Endothelial cell of umbilical vein (primary cell): ENCODE results near the gene PHAX. TPM values are rescaled to one million over a fixed set of nuclear protein-coding genes. Genes with fewer than 3 reads are reported as not detected.
"Not testable (repeated sequence)": the region's sequence is repeated elsewhere in the genome, so short reads cannot be mapped to it uniquely, and the experiment has no call there.

Source experiments
- BruUV-seq: library from RNA; stranded (reverse); fragments of 400-500 nt; replicated peaks from 2 replicates; lab custom pipeline; 2021; lab: Mats Ljungman, UMichigan
- CTCF ChIA-PET: fragments of 300-600, 350-600 bp; sonication (Branson Sonifier 250); formaldehyde crosslinking; loops from one replicate; lab custom pipeline; 2021; ENCODE audit warnings: antibody characterized with exemption, inconsistent platforms; lab: Charles Lee
- POLR2A ChIA-PET: fragments of 300-600, 350-600 bp; sonication (Branson Sonifier 250); formaldehyde crosslinking; loops from one replicate; lab custom pipeline; 2021; ENCODE audit warnings: antibody characterized with exemption, inconsistent platforms; lab: Charles Lee
- DNase-seq: peaks from one replicate; pipeline ENCODE4 v3.0.0-alpha.2; 2011; ENCODE audit warnings: low read depth, low spot score
- FAIRE-seq: peaks from 2 replicates; lab custom pipeline; 2011; peaks lifted over from hg19 to GRCh38; lab: Jason Lieb, UNC
- H2AFZ ChIP-seq: 2 replicates; pipeline ENCODE4 v1.6.0; 2012; ENCODE audit warnings: low read depth, low read length, control low read depth, inconsistent platforms
- H3K27ac ChIP-seq: 2 replicates; pipeline ENCODE4 v1.5.1; 2011; ENCODE audit warnings: low read depth, mild to moderate bottlenecking, control low read depth, low read length, moderate library complexity; ENCODE audit not compliant: insufficient read depth
- H3K27me3 ChIP-seq, 2 experiments: 2 replicates each; pipeline versions ENCODE4 v1.6.0 to v1.6.1; 2011; ENCODE audit warnings: low read length in 2 of 2, mixed read lengths in 1 of 2; ENCODE audit not compliant: control insufficient read depth in 2 of 2, insufficient read depth in 2 of 2
- H3K36me3 ChIP-seq, 2 experiments: 2 replicates in 1 of 2; 3 replicates in 1 of 2; pipeline ENCODE4 v1.5.1; 2011; ENCODE audit warnings: low read length in 2 of 2, mild to moderate bottlenecking in 1 of 2, moderate library complexity in 1 of 2; ENCODE audit not compliant: control insufficient read depth in 2 of 2, insufficient read depth in 2 of 2; ENCODE audit errors: extremely low read depth in 1 of 2
- H3K4me1 ChIP-seq: 3 replicates; pipeline ENCODE4 v1.5.1; 2011; ENCODE audit warnings: mild to moderate bottlenecking, low read length; ENCODE audit not compliant: control insufficient read depth, insufficient read depth; ENCODE audit errors: extremely low read depth
- H3K4me2 ChIP-seq: 2 replicates; pipeline ENCODE4 v1.6.1; 2011; ENCODE audit warnings: low read length, control low read depth, mixed read lengths; ENCODE audit not compliant: insufficient read depth
- H3K4me3 ChIP-seq, 3 experiments: fragments of 200-600 bp in 1 of 3; sonication (generic), shearing (Covaris generic) in 1 of 3; replicated peaks in 1 of 3; 2 replicates each; pipeline ENCODE4 v1.5.1; 2011 to 2016; ENCODE audit warnings: control low read depth in 3 of 3, low read length in 3 of 3, mild to moderate bottlenecking in 2 of 3, inconsistent platforms in 1 of 3, low read depth in 1 of 3, moderate library complexity in 1 of 3; ENCODE audit not compliant: insufficient read depth in 1 of 3
- H3K79me2 ChIP-seq: 2 replicates; pipeline ENCODE4 v1.6.0; 2012; ENCODE audit warnings: low read length, inconsistent platforms; ENCODE audit not compliant: control insufficient read depth, insufficient read depth
- H3K9ac ChIP-seq: replicated peaks from 2 replicates; pipeline ENCODE3; 2011; ENCODE audit warnings: low read length, control low read depth; ENCODE audit not compliant: insufficient read depth; ENCODE audit errors: extremely low read depth
- H3K9me1 ChIP-seq: replicated peaks from 3 replicates; pipeline ENCODE4 v1.6.0; 2011; ENCODE audit warnings: mild to moderate bottlenecking, low read length; ENCODE audit not compliant: control insufficient read depth, insufficient read depth; ENCODE audit errors: extremely low read depth
- H3K9me3 ChIP-seq: replicated peaks from 2 replicates; pipeline ENCODE4 v1.5.1; 2012; ENCODE audit warnings: low read length, inconsistent platforms; ENCODE audit not compliant: control insufficient read depth, insufficient read depth
- H4K20me1 ChIP-seq: replicated peaks from 2 replicates; pipeline ENCODE3; 2011; ENCODE audit warnings: mild to moderate bottlenecking, low read length; ENCODE audit not compliant: control insufficient read depth, insufficient read depth; ENCODE audit errors: extremely low read depth
- EZH2 ChIP-seq: IDR thresholded peaks from 2 replicates; pipeline ENCODE4 v1.6.1; 2012; ENCODE audit warnings: borderline replicate concordance, low read depth, mild to moderate bottlenecking, moderate library complexity, low read length, inconsistent platforms; ENCODE audit not compliant: severe bottlenecking
- GATA2 ChIP-seq: IDR thresholded peaks from 2 replicates; pipeline ENCODE4 v1.7.0; 2011; ENCODE audit warnings: low read depth, mild to moderate bottlenecking, moderate library complexity, mixed read lengths, low read length; ENCODE audit not compliant: insufficient read length, insufficient read depth
- JUN ChIP-seq: IDR thresholded peaks from 2 replicates; pipeline ENCODE4 v1.6.1; 2011; ENCODE audit warnings: borderline replicate concordance, low read depth; ENCODE audit not compliant: insufficient read length, insufficient read depth
- MAX ChIP-seq: IDR thresholded peaks from 2 replicates; pipeline ENCODE4 v1.6.1; 2011; ENCODE audit not compliant: insufficient read depth, insufficient read length
- POLR2A ChIP-seq: IDR thresholded peaks from 2 replicates; pipeline ENCODE4 v1.6.1; 2012; ENCODE audit warnings: low read depth, mild to moderate bottlenecking, control low read depth, low read length
- dilution Hi-C: fragments of 300-500 bp; cut with MboI; formaldehyde crosslinking; loops from one replicate; pipeline ENCODE4 v1.15.0; 2019; ENCODE audit warnings: low sequenced_read_pairs; ENCODE audit not compliant: extremely low pct_ligation_motif_present
- intact Hi-C: fragments of 100-400 bp; cut with micrococcal nuclease; formaldehyde crosslinking; loops from one replicate; pipeline ENCODE4 v1.10.0; 2022
- polyA plus RNA-seq, 4 experiments: library from polyadenylated mRNA; depleted of rRNA in 3 of 4; stranded (reverse) in 3 of 4; unstranded in 1 of 4; fragments of >200 nt; gene quantifications; 2 replicates each; pipeline versions ENCODE4 v1.2.1 to v1.2.3, GENCODE V29; 2011 to 2012; ENCODE audit warnings: missing spikeins in 1 of 4
- total RNA-seq: library from RNA; stranded (reverse); gene quantifications from 2 replicates; pipeline ENCODE4 v1.2.3, GENCODE V29; 2021

Gene PHAX
- total and polyA plus RNA-seq, 2 donors (not counting 3 experiments of a cell fraction or from before 2014, with no cell fraction given): 33.0 to 51.2 TPM

GRCh38 chr5:126664586-126664985 is 63.8 kb downstream of the PHAX start:
- DNase-seq (no peak), FAIRE-seq (no peak)
- TF ChIP-seq POLR2A: no peak
- no peak for TF ChIP-seq MAX
- TF ChIP-seq EZH2: no peak
- no peak for TF ChIP-seq GATA2
- no peak for TF ChIP-seq JUN
- Histone ChIP-seq H3K9me3 (no peaks in the 10 kb centered on the region), H3K9me1 (no peaks in the 10 kb centered on the region), H3K36me3 (no peaks in the 10 kb centered on the region), H3K4me1 (no peaks in the 10 kb centered on the region), H3K4me2 (no peak overlapping the region), H4K20me1 (no peaks in the 10 kb centered on the region), H3K4me3 (no peak overlapping the region), H3K27ac (no peak overlapping the region), H3K79me2 (no peaks in the 10 kb centered on the region), H3K27me3 (peaks cover 0 to 1% of the 10 kb centered on the region in 2 experiments), H3K9ac (no peak overlapping the region), H2AFZ (no peak overlapping the region)
- ChIA-PET POLR2A (no interaction called here), CTCF (no interaction called here)
- dilution Hi-C loops: no loop called here
- intact Hi-C loops: no loop called here
- no TSS peak for BruUV-seq

- CTCF ChIA-PET: interaction anchor here (1.2 to 1.6 kb wide), 2 partner anchors 11 to 132 kb away, joined by 4 read pairs; no protein-coding TSS in a partner anchor
- H3K9me3 ChIP-seq, BruUV-seq, H3K27ac ChIP-seq, H3K36me3 ChIP-seq, DNase-seq, H3K4me2 ChIP-seq, H3K9me1 ChIP-seq, H4K20me1 ChIP-seq, intact Hi-C loops, H3K27me3 ChIP-seq, H3K9ac ChIP-seq, dilution Hi-C loops, H3K79me2 ChIP-seq, FAIRE-seq, POLR2A ChIA-PET, H2AFZ ChIP-seq, H3K4me3 ChIP-seq, H3K4me1 ChIP-seq: not testable (repeated sequence)
Observed at GRCh38 chr5:126670109-126670508, 69.4 kb downstream of the PHAX start.

GRCh38 chr5:126671681-126672080 is 70.9 kb downstream of the PHAX start:
- H3K4me3 ChIP-seq, H2AFZ ChIP-seq, H3K36me3 ChIP-seq, BruUV-seq, H3K27ac ChIP-seq, H3K4me1 ChIP-seq, H3K27me3 ChIP-seq, CTCF ChIA-PET, H3K4me2 ChIP-seq, intact Hi-C loops, FAIRE-seq, H3K79me2 ChIP-seq, H3K9ac ChIP-seq, H3K9me1 ChIP-seq, H4K20me1 ChIP-seq, DNase-seq, POLR2A ChIA-PET, dilution Hi-C loops, H3K9me3 ChIP-seq: not testable (repeated sequence)
